Lower leg skin (tissue), 4 donors: ENCODE measurements around the gene NMT1. TPM values are rescaled to one million over a fixed set of nuclear protein-coding genes. Genes with fewer than 3 reads are reported as not detected.

Source experiments
- DNase-seq, 2 donors: peaks; one replicate each; pipeline ENCODE4 v3.0.0-alpha.2; 2019; ENCODE audit warnings: low spot score in 2 of 2
- H3K4me3 ChIP-seq: fragments of 200-600 bp; sonication (generic); 2 replicates; pipeline ENCODE4 v1.5.1; 2017; ENCODE audit warnings: mild to moderate bottlenecking, low read depth; ENCODE audit not compliant: poor library complexity, severe bottlenecking
- CTCF ChIP-seq, 3 donors: fragments of 450-650 bp; IDR thresholded peaks; one replicate each; pipeline ENCODE4 v1.5.1; 2016; ENCODE audit warnings: antibody characterized with exemption in 3 of 3, mild to moderate bottlenecking in 3 of 3, moderate library complexity in 2 of 3
- POLR2A ChIP-seq, 2 donors: fragments of 450-650 bp; IDR thresholded peaks; one replicate each; pipeline ENCODE4 v1.6.1; 2016 to 2017; ENCODE audit warnings: antibody characterized with exemption in 2 of 2, mild to moderate bottlenecking in 1 of 2, moderate library complexity in 1 of 2
- WGBS, 2 donors: methylation state at CpG; one replicate each; pipeline ENCODE4 v1.1.5; 2018; 5-methylcytosine and 5-hydroxymethylcytosine counted together
- intact Hi-C: fragments of 100-400 bp; cut with DNase I; formaldehyde crosslinking; loops from one replicate; pipeline ENCODE4 v1.15.0; 2023; ENCODE audit warnings: low total_unique reads
- total RNA-seq, 4 donors: library from RNA; depleted of rRNA; stranded (reverse); fragments of >200 nt; gene quantifications; one replicate each; pipeline ENCODE4 v1.1.0, GENCODE V29; 2016

Gene NMT1
- total RNA-seq, 4 donors from 2014 or later: 37.3 to 101 (median 60.3) TPM

GRCh38 chr17:45146890-45147580 lies 85.9 kb downstream of the NMT1 start:
- 4 to 5% methylated on average over 25 to 29 of the region's 29 CpGs for WGBS, 2 donors
- intact Hi-C loops: no loop called here
- peak; percentile 59 to 95 for DNase-seq
- H3K4me3 ChIP-seq: peak overlapping the region; percentile 27
- no peak for TF ChIP-seq CTCF (IDR thresholded peaks at IDR 0.05)

GRCh38 chr17:45147581-45148182 lies 86.6 kb downstream of the NMT1 start:
- peak; percentile 79 to 96 for DNase-seq
- intact Hi-C loops: no loop called here
- peak overlapping the region; percentile 27 for H3K4me3 ChIP-seq
- TF ChIP-seq POLR2A (IDR thresholded peaks at IDR 0.05): no peak
- TF ChIP-seq CTCF (IDR thresholded peaks at IDR 0.05): peak in 1 of 3 donors; percentile 42
- 0% methylated on average over 32 to 38 of the region's 38 CpGs for WGBS, 2 donors

- H3K4me3 ChIP-seq: peak within 1 kb of the TSS; percentile 76
- intact Hi-C loops: no loop called here
- TF ChIP-seq CTCF (IDR thresholded peaks at IDR 0.05): peak in 1 of 3 donors; percentile 64
- TF ChIP-seq POLR2A (IDR thresholded peaks at IDR 0.05): peak in 1 of 2 donors; percentile 98
- peak; percentile 100 for DNase-seq
- 0% methylated on average over 58 of the region's 58 CpGs for WGBS, 2 donors
Measured at GRCh38 chr17:45148183-45149036, 87.3 kb downstream of the NMT1 start, which contains the start of gene HEXIM1. TSS of gene HEXIM1 (plus strand) at chr17:45148475. CDS start at chr17:45149191, 716 bp downstream.

GRCh38 chr17:45149037-45149668 lies 88.0 kb downstream of the NMT1 start:
- DNase-seq: peak; percentile 79 to 97
- TF ChIP-seq CTCF (IDR thresholded peaks at IDR 0.05): no peak
- no peak for TF ChIP-seq POLR2A (IDR thresholded peaks at IDR 0.05)
- intact Hi-C loops: no loop called here
- WGBS, 2 donors: 0 to 1% methylated on average over 29 to 30 of the region's 32 CpGs
- peak overlapping the region; percentile 76 for H3K4me3 ChIP-seq
